Endothelial cell of umbilical vein (primary cell): Measurements from ENCODE around the gene MAGI1. TPM values are rescaled to one million over a fixed set of nuclear protein-coding genes. Genes with fewer than 3 reads are reported as not detected.

Experiments used
- BruUV-seq: library from RNA; stranded (reverse); fragments of 400-500 nt; replicated peaks from 2 replicates; lab custom pipeline; 2021; lab: Mats Ljungman, UMichigan
- CTCF ChIA-PET: fragments of 300-600, 350-600 bp; sonication (Branson Sonifier 250); formaldehyde crosslinking; loops from one replicate; lab custom pipeline; 2021; ENCODE audit warnings: antibody characterized with exemption, inconsistent platforms; lab: Charles Lee
- POLR2A ChIA-PET: fragments of 300-600, 350-600 bp; sonication (Branson Sonifier 250); formaldehyde crosslinking; loops from one replicate; lab custom pipeline; 2021; ENCODE audit warnings: antibody characterized with exemption, inconsistent platforms; lab: Charles Lee
- DNase-seq: peaks from one replicate; pipeline ENCODE4 v3.0.0-alpha.2; 2011; ENCODE audit warnings: low read depth, low spot score
- FAIRE-seq: peaks from 2 replicates; lab custom pipeline; 2011; peaks lifted over from hg19 to GRCh38; lab: Jason Lieb, UNC
- H2AFZ ChIP-seq: 2 replicates; pipeline ENCODE4 v1.6.0; 2012; ENCODE audit warnings: low read depth, low read length, control low read depth, inconsistent platforms
- H3K27ac ChIP-seq: 2 replicates; pipeline ENCODE4 v1.5.1; 2011; ENCODE audit warnings: low read depth, mild to moderate bottlenecking, control low read depth, low read length, moderate library complexity; ENCODE audit not compliant: insufficient read depth
- H3K27me3 ChIP-seq, 2 experiments: 2 replicates each; pipeline versions ENCODE4 v1.6.0 to v1.6.1; 2011; ENCODE audit warnings: low read length in 2 of 2, mixed read lengths in 1 of 2; ENCODE audit not compliant: control insufficient read depth in 2 of 2, insufficient read depth in 2 of 2
- H3K36me3 ChIP-seq, 2 experiments: 2 replicates in 1 of 2; 3 replicates in 1 of 2; pipeline ENCODE4 v1.5.1; 2011; ENCODE audit warnings: low read length in 2 of 2, mild to moderate bottlenecking in 1 of 2, moderate library complexity in 1 of 2; ENCODE audit not compliant: control insufficient read depth in 2 of 2, insufficient read depth in 2 of 2; ENCODE audit errors: extremely low read depth in 1 of 2
- H3K4me1 ChIP-seq: 3 replicates; pipeline ENCODE4 v1.5.1; 2011; ENCODE audit warnings: mild to moderate bottlenecking, low read length; ENCODE audit not compliant: control insufficient read depth, insufficient read depth; ENCODE audit errors: extremely low read depth
- H3K4me2 ChIP-seq: 2 replicates; pipeline ENCODE4 v1.6.1; 2011; ENCODE audit warnings: low read length, control low read depth, mixed read lengths; ENCODE audit not compliant: insufficient read depth
- H3K4me3 ChIP-seq, 3 experiments: fragments of 200-600 bp in 1 of 3; sonication (generic), shearing (Covaris generic) in 1 of 3; replicated peaks in 1 of 3; 2 replicates each; pipeline ENCODE4 v1.5.1; 2011 to 2016; ENCODE audit warnings: control low read depth in 3 of 3, low read length in 3 of 3, mild to moderate bottlenecking in 2 of 3, inconsistent platforms in 1 of 3, low read depth in 1 of 3, moderate library complexity in 1 of 3; ENCODE audit not compliant: insufficient read depth in 1 of 3
- H3K79me2 ChIP-seq: 2 replicates; pipeline ENCODE4 v1.6.0; 2012; ENCODE audit warnings: low read length, inconsistent platforms; ENCODE audit not compliant: control insufficient read depth, insufficient read depth
- H3K9ac ChIP-seq: replicated peaks from 2 replicates; pipeline ENCODE3; 2011; ENCODE audit warnings: low read length, control low read depth; ENCODE audit not compliant: insufficient read depth; ENCODE audit errors: extremely low read depth
- H3K9me1 ChIP-seq: replicated peaks from 3 replicates; pipeline ENCODE4 v1.6.0; 2011; ENCODE audit warnings: mild to moderate bottlenecking, low read length; ENCODE audit not compliant: control insufficient read depth, insufficient read depth; ENCODE audit errors: extremely low read depth
- H3K9me3 ChIP-seq: replicated peaks from 2 replicates; pipeline ENCODE4 v1.5.1; 2012; ENCODE audit warnings: low read length, inconsistent platforms; ENCODE audit not compliant: control insufficient read depth, insufficient read depth
- H4K20me1 ChIP-seq: replicated peaks from 2 replicates; pipeline ENCODE3; 2011; ENCODE audit warnings: mild to moderate bottlenecking, low read length; ENCODE audit not compliant: control insufficient read depth, insufficient read depth; ENCODE audit errors: extremely low read depth
- CTCF ChIP-seq, 2 donors: IDR thresholded peaks; 1 replicate in 1 of 2; 2 replicates in 1 of 2; pipeline ENCODE4 v1.5.1; 2011; ENCODE audit warnings: low read length in 2 of 2, mild to moderate bottlenecking in 2 of 2, moderate library complexity in 2 of 2, control low read depth in 1 of 2, inconsistent platforms in 1 of 2, low read depth in 1 of 2; ENCODE audit not compliant: insufficient read depth in 1 of 2; ENCODE audit errors: extremely low read depth in 1 of 2
- EZH2 ChIP-seq: IDR thresholded peaks from 2 replicates; pipeline ENCODE4 v1.6.1; 2012; ENCODE audit warnings: borderline replicate concordance, low read depth, mild to moderate bottlenecking, moderate library complexity, low read length, inconsistent platforms; ENCODE audit not compliant: severe bottlenecking
- GATA2 ChIP-seq: IDR thresholded peaks from 2 replicates; pipeline ENCODE4 v1.7.0; 2011; ENCODE audit warnings: low read depth, mild to moderate bottlenecking, moderate library complexity, mixed read lengths, low read length; ENCODE audit not compliant: insufficient read length, insufficient read depth
- MAX ChIP-seq: IDR thresholded peaks from 2 replicates; pipeline ENCODE4 v1.6.1; 2011; ENCODE audit not compliant: insufficient read depth, insufficient read length
- MYC ChIP-seq: IDR thresholded peaks from one replicate; pipeline ENCODE4 v1.6.1; 2011; ENCODE audit warnings: mild to moderate bottlenecking, low read depth, low read length
- POLR2A ChIP-seq: IDR thresholded peaks from 2 replicates; pipeline ENCODE4 v1.6.1; 2012; ENCODE audit warnings: low read depth, mild to moderate bottlenecking, control low read depth, low read length
- POLR2AphosphoS5 ChIP-seq: IDR thresholded peaks from 2 replicates; pipeline ENCODE4 v1.6.1; 2012; ENCODE audit warnings: low read depth, mild to moderate bottlenecking, control low read depth, low read length, moderate library complexity; ENCODE audit not compliant: insufficient read depth
- dilution Hi-C: fragments of 300-500 bp; cut with MboI; formaldehyde crosslinking; loops from one replicate; pipeline ENCODE4 v1.15.0; 2019; ENCODE audit warnings: low sequenced_read_pairs; ENCODE audit not compliant: extremely low pct_ligation_motif_present
- intact Hi-C: fragments of 100-400 bp; cut with micrococcal nuclease; formaldehyde crosslinking; loops from one replicate; pipeline ENCODE4 v1.10.0; 2022
- polyA plus RNA-seq, 4 experiments: library from polyadenylated mRNA; depleted of rRNA in 3 of 4; stranded (reverse) in 3 of 4; unstranded in 1 of 4; fragments of >200 nt; gene quantifications; 2 replicates each; pipeline versions ENCODE4 v1.2.1 to v1.2.3, GENCODE V29; 2011 to 2012; ENCODE audit warnings: missing spikeins in 1 of 4
- total RNA-seq: library from RNA; stranded (reverse); gene quantifications from 2 replicates; pipeline ENCODE4 v1.2.3, GENCODE V29; 2021

The MAGI1 gene
- total and polyA plus RNA-seq, 2 donors (not counting 3 experiments of a cell fraction or from before 2014, with no cell fraction given), result 10.1 to 47.9 TPM

GRCh38 chr3:65827076-65827475, 211.6 kb downstream of the MAGI1 start:
- no peak for FAIRE-seq

More at GRCh38 chr3:65827076-65827475, 211.6 kb downstream of the MAGI1 start:
- H3K9me1 ChIP-seq, result no peaks in the 10 kb centered on the region
- intact Hi-C loops, result no loop called here
- H3K4me2 ChIP-seq, result no peak overlapping the region
- H3K36me3 ChIP-seq, result no peaks in the 10 kb centered on the region
- no peaks in the 10 kb centered on the region for H4K20me1 ChIP-seq
- H3K4me1 ChIP-seq, result no peaks in the 10 kb centered on the region
- TF ChIP-seq MAX, result no peak
- no peak for TF ChIP-seq POLR2AphosphoS5
- TF ChIP-seq POLR2A, result no peak
- TF ChIP-seq GATA2, result no peak
- no peak for TF ChIP-seq MYC
- TF ChIP-seq EZH2, result no peak
- no peak for TF ChIP-seq CTCF (IDR thresholded peaks at IDR 0.05; ENCODE audit: extremely low read depth in 1 of 2, insufficient read depth in 1 of 2, low read depth in 1 of 2, low read length in 2 of 2)
- no peaks in the 10 kb centered on the region for H3K9me3 ChIP-seq
- POLR2A ChIA-PET, result no interaction called here
- H3K27me3 ChIP-seq, result no peaks in the 10 kb centered on the region
- H3K9ac ChIP-seq, result no peak overlapping the region
- H3K79me2 ChIP-seq, result no peaks in the 10 kb centered on the region
- dilution Hi-C loops, result no loop called here
- no peak overlapping the region for H2AFZ ChIP-seq
- BruUV-seq, result no TSS peak
- CTCF ChIA-PET, result interaction anchor here (1.0 to 1.5 kb wide), 2 partner anchors 16 to 21 kb away, joined by 3 to 4 read pairs; no protein-coding TSS in a partner anchor
- no peak overlapping the region for H3K4me3 ChIP-seq
- no peak for DNase-seq
- H3K27ac ChIP-seq, result no peak overlapping the region
